Fibroblast of the aortic adventitia (primary cell): ENCODE data around the gene PCDH9. TPM values are rescaled to one million over a fixed set of nuclear protein-coding genes. Genes with fewer than 3 reads are reported as not detected.

Source experiments
- DNase-seq: peaks from one replicate; pipeline ENCODE4 v3.0.0-alpha.2; 2010; ENCODE audit warnings: low read depth
- H3K4me3 ChIP-seq: 2 replicates; pipeline ENCODE4 v1.5.1; 2011; ENCODE audit warnings: low read depth, mild to moderate bottlenecking, control low read depth, low read length, moderate library complexity
- total RNA-seq: library from RNA; depleted of rRNA; stranded (reverse); fragments of >200 nt; gene quantifications from 2 replicates; pipeline ENCODE4 v1.2.3, GENCODE V29; 2012; ENCODE audit warnings: low replicate concordance
- TF ChIP-seq, protein P1 (sequence below): IDR thresholded peaks from 2 replicates; pipeline ENCODE4 v1.5.1; 2011; ENCODE audit warnings: mild to moderate bottlenecking, low read length, control low read depth, inconsistent platforms; ENCODE audit not compliant: insufficient read depth

The PCDH9 gene
- total RNA-seq, 1 donor = 19.0 TPM

DNA sequence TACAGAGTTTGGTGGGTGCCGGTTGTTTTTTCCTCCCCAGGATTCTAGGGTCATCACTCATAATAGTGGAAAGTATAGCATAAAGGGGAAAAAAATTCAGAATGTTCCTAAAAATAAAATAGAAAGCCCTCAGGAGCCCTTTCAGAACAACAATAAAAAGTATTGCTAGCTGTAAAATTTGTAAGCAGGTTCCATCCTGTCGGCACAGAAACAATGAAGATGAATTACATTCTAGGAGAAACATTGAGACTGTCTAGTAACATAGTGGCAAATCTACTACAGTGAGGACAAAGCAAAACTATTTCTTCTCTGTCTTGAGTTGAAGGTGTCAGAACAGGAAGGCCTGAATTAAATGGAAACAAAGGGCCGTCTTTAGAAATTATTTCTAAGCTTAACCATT, 870.7 kb downstream of the PCDH9 start:
- TF ChIP-seq, protein P1, sequence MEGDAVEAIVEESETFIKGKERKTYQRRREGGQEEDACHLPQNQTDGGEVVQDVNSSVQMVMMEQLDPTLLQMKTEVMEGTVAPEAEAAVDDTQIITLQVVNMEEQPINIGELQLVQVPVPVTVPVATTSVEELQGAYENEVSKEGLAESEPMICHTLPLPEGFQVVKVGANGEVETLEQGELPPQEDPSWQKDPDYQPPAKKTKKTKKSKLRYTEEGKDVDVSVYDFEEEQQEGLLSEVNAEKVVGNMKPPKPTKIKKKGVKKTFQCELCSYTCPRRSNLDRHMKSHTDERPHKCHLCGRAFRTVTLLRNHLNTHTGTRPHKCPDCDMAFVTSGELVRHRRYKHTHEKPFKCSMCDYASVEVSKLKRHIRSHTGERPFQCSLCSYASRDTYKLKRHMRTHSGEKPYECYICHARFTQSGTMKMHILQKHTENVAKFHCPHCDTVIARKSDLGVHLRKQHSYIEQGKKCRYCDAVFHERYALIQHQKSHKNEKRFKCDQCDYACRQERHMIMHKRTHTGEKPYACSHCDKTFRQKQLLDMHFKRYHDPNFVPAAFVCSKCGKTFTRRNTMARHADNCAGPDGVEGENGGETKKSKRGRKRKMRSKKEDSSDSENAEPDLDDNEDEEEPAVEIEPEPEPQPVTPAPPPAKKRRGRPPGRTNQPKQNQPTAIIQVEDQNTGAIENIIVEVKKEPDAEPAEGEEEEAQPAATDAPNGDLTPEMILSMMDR = no peak
- no peak for DNase-seq
- H3K4me3 ChIP-seq = no peak overlapping the region

DNA sequence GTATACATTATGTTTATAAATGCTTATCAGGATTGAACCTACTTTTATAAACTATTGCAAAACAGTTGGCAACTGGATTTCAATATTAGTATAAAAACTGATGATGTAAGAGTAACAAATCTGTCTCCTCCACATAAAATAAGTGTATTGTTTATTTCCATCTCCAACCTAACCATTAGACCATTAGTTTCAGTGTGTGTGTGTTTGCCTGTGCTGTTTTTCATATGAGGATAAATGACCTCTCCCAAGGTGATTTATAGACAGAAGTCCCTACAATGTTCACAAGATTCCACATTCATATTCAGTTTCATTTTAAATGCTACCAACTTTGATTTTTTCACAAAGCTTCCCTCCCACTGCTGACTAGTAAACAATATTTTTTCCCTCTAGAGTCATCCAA, 871.6 kb downstream of the PCDH9 start:
- H3K4me3 ChIP-seq = no peak overlapping the region
- TF ChIP-seq, protein P1 = no peak
- DNase-seq = no peak

DNA sequence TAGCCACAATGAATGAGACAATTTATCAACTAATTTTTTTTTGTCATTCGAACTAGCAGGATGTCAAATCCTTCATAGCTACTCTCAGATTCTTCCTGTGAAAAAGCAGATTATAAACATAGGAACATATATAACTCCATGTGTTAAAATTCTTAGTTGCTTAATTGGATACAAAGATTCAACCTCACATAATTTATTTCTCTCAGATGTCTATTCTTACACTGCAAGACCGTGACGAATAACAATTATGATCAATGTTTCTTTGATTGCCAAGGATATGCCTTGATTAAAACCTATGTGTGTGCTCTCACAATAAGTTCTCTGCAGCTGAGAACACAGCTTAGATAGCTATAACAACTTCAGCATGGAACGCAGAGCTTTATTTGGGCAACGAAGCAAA, 872.7 kb downstream of the PCDH9 start:
- TF ChIP-seq, protein P1 = no peak
- DNase-seq = no peak
- no peak overlapping the region for H3K4me3 ChIP-seq

DNA sequence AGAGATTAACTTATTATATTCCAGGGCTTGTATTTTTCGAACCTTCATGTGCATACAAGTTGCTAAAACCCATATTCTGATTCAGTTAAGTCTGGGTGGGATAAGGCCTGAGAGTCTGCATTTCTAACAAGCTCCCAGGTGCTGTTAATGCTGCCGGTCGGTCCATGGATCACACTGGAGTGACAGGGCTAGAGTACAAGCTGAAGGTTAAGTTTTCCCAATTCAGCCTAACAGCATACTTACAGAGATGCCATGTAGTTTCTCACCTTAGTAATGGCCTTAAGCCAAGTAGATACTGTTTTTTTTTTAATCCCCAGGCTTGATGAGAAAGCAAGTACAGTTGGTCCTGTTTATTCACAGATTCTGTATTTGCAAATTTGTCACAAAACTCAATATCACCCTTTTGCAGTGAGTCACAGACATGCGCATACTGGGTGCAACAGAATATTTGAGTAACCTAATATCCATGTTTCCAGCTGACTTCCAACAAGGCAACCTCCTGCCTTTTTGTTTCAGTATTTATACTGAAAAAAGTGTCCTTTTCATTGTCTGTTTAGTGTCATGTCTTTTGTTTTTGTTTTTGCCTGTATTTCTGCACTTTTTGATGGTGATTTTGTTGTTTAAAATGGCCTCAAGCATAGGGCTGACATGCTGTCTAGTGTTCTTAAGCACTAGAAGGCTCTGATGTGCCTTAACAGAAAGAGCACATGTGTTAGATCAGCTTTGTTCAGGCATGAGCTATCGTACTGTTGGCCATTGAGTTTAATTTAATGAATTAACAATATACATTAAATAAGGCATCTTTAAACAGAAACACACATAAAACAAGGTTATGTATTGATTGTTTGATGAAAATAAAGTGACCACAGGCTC, 875.0 kb downstream of the PCDH9 start:
- TF ChIP-seq, protein P1 = no peak
- no peak overlapping the region for H3K4me3 ChIP-seq
- no peak for DNase-seq

DNA sequence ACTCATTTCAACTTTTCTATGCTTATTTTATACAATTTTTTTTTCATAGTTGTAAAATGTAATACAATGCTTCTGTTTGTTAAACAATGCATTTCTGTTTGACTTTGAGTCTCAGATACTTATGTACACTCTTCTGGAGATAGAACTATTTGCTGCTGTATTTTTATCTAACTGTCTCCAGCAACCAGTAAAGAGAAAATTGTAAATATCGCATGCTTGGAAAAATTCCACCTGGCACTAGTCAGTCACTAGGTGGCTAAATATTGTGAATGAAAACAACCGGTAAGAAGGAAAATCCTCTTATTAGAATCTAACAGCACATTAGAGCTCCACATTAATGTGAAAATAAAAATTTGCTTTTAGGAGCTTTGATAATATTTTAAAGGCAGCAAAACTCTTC, 876.5 kb downstream of the PCDH9 start:
- TF ChIP-seq, protein P1 = no peak
- no peak overlapping the region for H3K4me3 ChIP-seq
- DNase-seq = peak; percentile 13

DNA sequence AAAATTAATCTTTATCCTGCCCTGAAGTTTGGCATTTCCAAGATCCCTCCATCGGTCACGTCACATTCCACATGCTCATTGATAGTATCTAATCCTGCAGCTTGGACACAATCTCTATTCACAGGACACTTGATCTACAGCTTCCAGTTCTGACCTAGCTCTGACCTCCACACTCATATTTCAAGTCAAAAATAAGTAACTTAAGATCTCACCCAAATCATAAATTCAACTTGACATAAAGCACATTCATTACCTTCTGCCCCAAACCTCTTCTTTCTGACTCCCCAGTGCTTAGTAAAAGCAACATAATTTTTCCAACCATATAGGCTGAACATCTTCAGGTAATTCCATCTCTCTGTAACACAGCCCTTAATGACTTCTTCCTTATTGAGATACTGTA, 880.2 kb downstream of the PCDH9 start:
- no peak overlapping the region for H3K4me3 ChIP-seq
- TF ChIP-seq, protein P1 = no peak
- DNase-seq = no peak
